SK-N-SH (cell line): Measurements from ENCODE around the gene TAS2R8. TPM values are rescaled to one million over a fixed set of nuclear protein-coding genes. Genes with fewer than 3 reads are reported as not detected.

ENCODE experiments used
- CTCF ChIA-PET: fragments of 300-600, 350-600 bp; formaldehyde crosslinking; extraction: SDS; loops from one replicate; lab custom pipeline; 2021; lab: Yijun Ruan, JAX
- POLR2A ChIA-PET: fragments of 350-600 bp; sonication (Branson Sonifier 250); formaldehyde crosslinking; extraction: SDS; loops from one replicate; lab custom pipeline; 2020; ENCODE audit warnings: antibody characterized with exemption, inconsistent platforms; lab: Yijun Ruan, JAX
- DNase-seq: peaks from one replicate; pipeline ENCODE4 v3.0.0; 2012
- H2AFZ ChIP-seq: fragments of 200-600 bp; sonication (generic); 2 replicates; pipeline ENCODE4 v1.8.1; 2016; ENCODE audit warnings: antibody characterized with exemption, mild to moderate bottlenecking, low read depth
- H3F3A ChIP-seq: fragments of 200-600 bp; sonication (generic); replicated peaks from 2 replicates; pipeline ENCODE3; 2016; ENCODE audit warnings: antibody characterized with exemption, mild to moderate bottlenecking; ENCODE audit not compliant: insufficient read depth
- H3K27ac ChIP-seq, 2 experiments: fragments of 200-500 bp in 1 of 2; fragments of 200-600 bp in 1 of 2; sonication (Bioruptor generic) in 1 of 2; sonication (generic), shearing (Covaris generic) in 1 of 2; 2 replicates each; pipeline versions ENCODE4 v1.5.1 to v1.6.1; 2014 to 2016; ENCODE audit warnings: low read depth in 2 of 2, inconsistent platforms in 1 of 2, low read length in 1 of 2, mild to moderate bottlenecking in 1 of 2, mixed read lengths in 1 of 2
- H3K27me3 ChIP-seq: fragments of 200-600 bp; sonication (generic), shearing (Covaris generic); 2 replicates; pipeline ENCODE4 v1.6.1; 2016; ENCODE audit warnings: mixed run types; ENCODE audit not compliant: insufficient read depth
- H3K36me3 ChIP-seq, 2 experiments: fragments of 200-500 bp in 1 of 2; fragments of 200-600 bp in 1 of 2; sonication (Bioruptor generic) in 1 of 2; sonication (generic) in 1 of 2; replicated peaks in 1 of 2; 2 replicates each; pipeline versions ENCODE3 to v1.5.1; 2014 to 2016; ENCODE audit warnings: low read length in 1 of 2, mild to moderate bottlenecking in 1 of 2; ENCODE audit not compliant: insufficient read depth in 2 of 2, control insufficient read depth in 1 of 2
- H3K4me1 ChIP-seq, 2 experiments: fragments of 200-500 bp in 1 of 2; fragments of 200-600 bp in 1 of 2; sonication (Bioruptor generic) in 1 of 2; sonication (generic), shearing (Covaris generic) in 1 of 2; 2 replicates each; pipeline versions ENCODE4 v1.5.1 to v1.6.1; 2014 to 2016; ENCODE audit warnings: low read depth in 1 of 2, low read length in 1 of 2, mixed run types in 1 of 2; ENCODE audit not compliant: insufficient read depth in 2 of 2, control insufficient read depth in 1 of 2
- H3K4me2 ChIP-seq: fragments of 200-600 bp; sonication (generic), shearing (Covaris generic); 2 replicates; pipeline ENCODE4 v1.6.1; 2017; ENCODE audit warnings: mixed run types
- H3K4me3 ChIP-seq, 2 experiments: fragments of 200-500 bp in 1 of 2; fragments of 200-600 bp in 1 of 2; sonication (Bioruptor generic) in 1 of 2; sonication (generic), shearing (Covaris generic) in 1 of 2; 2 replicates each; pipeline versions ENCODE4 v1.5.1 to v1.8.1; 2014 to 2016; ENCODE audit warnings: low read depth in 2 of 2, inconsistent platforms in 1 of 2, low read length in 1 of 2, mild to moderate bottlenecking in 1 of 2, mixed read lengths in 1 of 2, moderate library complexity in 1 of 2
- H3K79me2 ChIP-seq: fragments of 200-600 bp; sonication (generic); 2 replicates; pipeline ENCODE4 v1.8.1; 2017; ENCODE audit warnings: mild to moderate bottlenecking; ENCODE audit not compliant: insufficient read depth
- H3K9ac ChIP-seq: fragments of 200-600 bp; sonication (generic); 2 replicates; pipeline ENCODE4 v1.6.1; 2017; ENCODE audit warnings: mixed run types
- H3K9me2 ChIP-seq: fragments of 200-600 bp; sonication (generic); 2 replicates; pipeline ENCODE4 v1.6.1; 2017; ENCODE audit warnings: mixed run types
- H3K9me3 ChIP-seq: fragments of 200-600 bp; sonication (generic); 2 replicates; pipeline ENCODE4 v1.6.1; 2017; ENCODE audit warnings: mixed run types, mild to moderate bottlenecking, moderate library complexity
- H4K20me1 ChIP-seq: fragments of 200-600 bp; sonication (generic); 2 replicates; pipeline ENCODE4 v1.6.1; 2017; ENCODE audit warnings: mild to moderate bottlenecking, mixed run types; ENCODE audit not compliant: insufficient read depth
- CHD2 ChIP-seq: fragments of 150-350 bp; IDR thresholded peaks from 2 replicates; pipeline ENCODE4 v1.6.1; 2018; ENCODE audit warnings: low read length; ENCODE audit not compliant: partially characterized antibody
- ELF1 ChIP-seq: IDR thresholded peaks from 2 replicates; pipeline ENCODE4 v1.4.0; 2012
- EZH2phosphoT487 ChIP-seq: fragments of 200-600 bp; sonication (generic); IDR thresholded peaks from 2 replicates; pipeline ENCODE4 v1.6.1; 2017; ENCODE audit warnings: low read depth, mixed run types, mild to moderate bottlenecking, antibody characterized with exemption, moderate library complexity, borderline replicate concordance
- FOXM1 ChIP-seq: IDR thresholded peaks from 2 replicates; pipeline ENCODE4 v1.4.0; 2012; ENCODE audit warnings: low read depth, mild to moderate bottlenecking
- GABPA ChIP-seq: IDR thresholded peaks from 2 replicates; pipeline ENCODE4 v1.4.0; 2012; ENCODE audit warnings: low read depth, mild to moderate bottlenecking
- GATA2 ChIP-seq: sonication (generic); formaldehyde crosslinking; IDR thresholded peaks from 2 replicates; pipeline ENCODE4 v1.5.0; 2020; ENCODE audit warnings: mild to moderate bottlenecking, missing genetic modification reagents
- MXI1 ChIP-seq: IDR thresholded peaks from 2 replicates; pipeline ENCODE4 v1.6.1; 2012; ENCODE audit warnings: mild to moderate bottlenecking, low read depth, low read length, improper control_type of control experiment
- NFIC ChIP-seq: IDR thresholded peaks from 2 replicates; pipeline ENCODE4 v1.4.0; 2012; ENCODE audit warnings: borderline replicate concordance
- RAD21 ChIP-seq: IDR thresholded peaks from 2 replicates; pipeline ENCODE4 v1.6.1; 2012; ENCODE audit warnings: mild to moderate bottlenecking, low read length
- RFX5 ChIP-seq: IDR thresholded peaks from 2 replicates; pipeline ENCODE4 v1.6.1; 2012; ENCODE audit warnings: mild to moderate bottlenecking, improper control_type of control experiment, low read length
- RXRA ChIP-seq: IDR thresholded peaks from 2 replicates; pipeline ENCODE4 v1.4.0; 2012; ENCODE audit warnings: low read depth, mild to moderate bottlenecking, borderline replicate concordance
- SMC3 ChIP-seq: IDR thresholded peaks from 2 replicates; pipeline ENCODE4 v1.6.1; 2012; ENCODE audit warnings: low read depth, low read length, improper control_type of control experiment
- TCF12 ChIP-seq: IDR thresholded peaks from 2 replicates; pipeline ENCODE4 v1.4.0; 2012
- WGBS: methylation state at CpG from one replicate; pipeline ENCODE4 v1.1.6; 2017; ENCODE audit warnings: low lambda C conversion rate; 5-methylcytosine and 5-hydroxymethylcytosine counted together
- polyA plus RNA-seq, 3 experiments: library from polyadenylated mRNA; depleted of rRNA; stranded (reverse); fragments of >200 nt; gene quantifications; 2 replicates each; pipeline ENCODE4 v1.2.3, GENCODE V29; 2012
- TF ChIP-seq, protein P1 (sequence below): fragments of 150-350 bp; IDR thresholded peaks from 2 replicates; pipeline ENCODE4 v1.6.1; 2017; ENCODE audit warnings: antibody characterized with exemption, low read length, low read depth, borderline replicate concordance
- TF ChIP-seq, protein P2 (sequence below): IDR thresholded peaks from 2 replicates; pipeline ENCODE4 v1.4.0; 2012; ENCODE audit warnings: low read depth
- TF ChIP-seq, protein P3 (sequence below): IDR thresholded peaks from 2 replicates; pipeline ENCODE4 v1.4.0; 2012; ENCODE audit warnings: low read depth, borderline replicate concordance

The TAS2R8 gene
- polyA plus RNA-seq, 1 of the 3 experiments (the other 2 are of a cell fraction): not detected

DNA sequence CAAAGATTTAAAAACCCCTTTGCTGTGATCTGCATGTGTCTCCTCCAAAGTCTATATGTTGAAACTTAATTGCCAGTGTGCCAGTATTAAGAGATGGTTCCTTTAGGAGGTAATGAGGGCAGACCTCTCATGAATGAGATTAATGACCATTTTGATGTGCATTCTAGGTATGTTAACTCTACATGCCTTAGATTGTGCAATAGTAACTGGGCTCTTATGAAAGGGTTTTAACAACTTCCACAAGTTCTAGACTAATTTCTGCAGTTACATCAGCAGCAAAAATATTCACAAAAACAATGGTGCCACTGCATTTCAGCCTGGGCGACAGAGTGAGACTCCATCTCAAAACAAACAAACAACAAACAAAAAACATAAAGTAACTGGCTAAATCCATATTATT is 22.9 kb upstream of the TAS2R8 start:
- no peaks in the 10 kb centered on the region for H3K9me3 ChIP-seq
- 95% methylated on average over 1 of the region's 1 CpG for WGBS
- H2AFZ ChIP-seq: no peak overlapping the region
- H3K4me3 ChIP-seq: no peak overlapping the region
- ChIA-PET CTCF (no interaction called here), POLR2A (no interaction called here)
- no peak for DNase-seq
- H3K4me2 ChIP-seq: no peak overlapping the region
- H3K79me2 ChIP-seq: no peaks in the 10 kb centered on the region
- no peaks in the 10 kb centered on the region for H3K4me1 ChIP-seq
- no peak overlapping the region for H3K9ac ChIP-seq
- H3K27ac ChIP-seq: no peak overlapping the region
- peaks cover 0 to 2% of the 10 kb centered on the region in 2 experiments for H3K36me3 ChIP-seq
- no peaks in the 10 kb centered on the region for H3K27me3 ChIP-seq
- TF ChIP-seq ELF1 (no peak), RAD21 (no peak), EZH2phosphoT487 (no peak), FOXM1 (no peak), MXI1 (no peak), SMC3 (no peak), NFIC (no peak), TCF12 (no peak), GABPA (no peak)
- TF ChIP-seq, protein P1, sequence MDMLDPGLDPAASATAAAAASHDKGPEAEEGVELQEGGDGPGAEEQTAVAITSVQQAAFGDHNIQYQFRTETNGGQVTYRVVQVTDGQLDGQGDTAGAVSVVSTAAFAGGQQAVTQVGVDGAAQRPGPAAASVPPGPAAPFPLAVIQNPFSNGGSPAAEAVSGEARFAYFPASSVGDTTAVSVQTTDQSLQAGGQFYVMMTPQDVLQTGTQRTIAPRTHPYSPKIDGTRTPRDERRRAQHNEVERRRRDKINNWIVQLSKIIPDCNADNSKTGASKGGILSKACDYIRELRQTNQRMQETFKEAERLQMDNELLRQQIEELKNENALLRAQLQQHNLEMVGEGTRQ: no peak
- TF ChIP-seq, protein P2, sequence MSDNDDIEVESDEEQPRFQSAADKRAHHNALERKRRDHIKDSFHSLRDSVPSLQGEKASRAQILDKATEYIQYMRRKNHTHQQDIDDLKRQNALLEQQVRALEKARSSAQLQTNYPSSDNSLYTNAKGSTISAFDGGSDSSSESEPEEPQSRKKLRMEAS: no peak
- TF ChIP-seq, all 33 proteins: peak for 0
- Histone ChIP-seq H3K9me2 (no peaks in the 10 kb centered on the region), H3F3A (no peaks in the 10 kb centered on the region), H4K20me1 (no peaks in the 10 kb centered on the region)

DNA sequence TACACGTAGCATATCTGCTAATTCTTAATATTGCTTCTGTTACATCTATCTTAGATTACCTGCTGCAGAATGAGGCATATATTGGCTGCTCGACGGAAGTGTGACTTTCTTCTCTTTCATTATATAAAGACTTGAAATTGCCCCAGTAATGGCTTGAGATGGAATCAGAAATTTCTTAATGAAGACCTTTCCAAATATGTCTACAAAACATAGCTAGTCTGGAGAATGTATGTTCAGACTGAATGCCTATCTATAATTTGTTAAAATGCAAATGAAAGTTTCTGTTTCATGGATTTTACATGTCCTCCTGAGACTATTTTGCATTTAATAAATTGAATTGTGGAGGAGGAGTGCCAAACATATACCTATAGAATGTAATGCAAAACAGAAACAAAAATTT is 19.2 kb upstream of the TAS2R8 start, which contains the start of gene TAS2R10:
Gene TAS2R10 (minus strand): TSS at position 101 of the 400 bp plus-strand sequence. CDS start 89 bp downstream, at position 12.
- CTCF ChIA-PET: interaction anchor here (1.6 kb wide), 1 partner anchor 76 kb away, joined by 6 read pairs; no protein-coding TSS in a partner anchor
- Histone ChIP-seq H3K27ac (no peak within 1 kb of the TSS), H3K9me2 (no peaks in the 10 kb centered on the region), H3K9me3 (no peaks in the 10 kb centered on the region), H3K27me3 (no peaks in the 10 kb centered on the region), H3K4me2 (no peak within 1 kb of the TSS), H3K36me3 (no peaks in the 10 kb centered on the region), H2AFZ (no peak within 1 kb of the TSS), H3K4me1 (no peaks in the 10 kb centered on the region), H3K4me3 (no peak within 1 kb of the TSS), H3K9ac (no peak within 1 kb of the TSS), H4K20me1 (no peaks in the 10 kb centered on the region), H3F3A (no peaks in the 10 kb centered on the region), H3K79me2 (no peaks in the 10 kb centered on the region)
- POLR2A ChIA-PET: no interaction called here
- 88% methylated on average over 3 of the region's 3 CpGs for WGBS
- no peak for DNase-seq
- TF ChIP-seq, protein P3, sequence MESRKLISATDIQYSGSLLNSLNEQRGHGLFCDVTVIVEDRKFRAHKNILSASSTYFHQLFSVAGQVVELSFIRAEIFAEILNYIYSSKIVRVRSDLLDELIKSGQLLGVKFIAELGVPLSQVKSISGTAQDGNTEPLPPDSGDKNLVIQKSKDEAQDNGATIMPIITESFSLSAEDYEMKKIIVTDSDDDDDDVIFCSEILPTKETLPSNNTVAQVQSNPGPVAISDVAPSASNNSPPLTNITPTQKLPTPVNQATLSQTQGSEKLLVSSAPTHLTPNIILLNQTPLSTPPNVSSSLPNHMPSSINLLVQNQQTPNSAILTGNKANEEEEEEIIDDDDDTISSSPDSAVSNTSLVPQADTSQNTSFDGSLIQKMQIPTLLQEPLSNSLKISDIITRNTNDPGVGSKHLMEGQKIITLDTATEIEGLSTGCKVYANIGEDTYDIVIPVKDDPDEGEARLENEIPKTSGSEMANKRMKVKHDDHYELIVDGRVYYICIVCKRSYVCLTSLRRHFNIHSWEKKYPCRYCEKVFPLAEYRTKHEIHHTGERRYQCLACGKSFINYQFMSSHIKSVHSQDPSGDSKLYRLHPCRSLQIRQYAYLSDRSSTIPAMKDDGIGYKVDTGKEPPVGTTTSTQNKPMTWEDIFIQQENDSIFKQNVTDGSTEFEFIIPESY: no peak
- TF ChIP-seq CHD2 (no peak), MXI1 (no peak), RFX5 (no peak), GATA2 (CRISPR knock-in tag) (no peak), TCF12 (no peak), RXRA (no peak)
